GM18858 (cell line): ENCODE data around the gene ACOT12.
"Not testable (repeated sequence)": the region's sequence is repeated elsewhere in the genome, so short reads cannot be mapped to it uniquely, and the experiment has no call there.

Experiments
- ATAC-seq: cut with Tn5 transposase; IDR thresholded peaks from one replicate; pipeline ENCODE4 v1.9.1; 2021; ENCODE audit not compliant: unreplicated experiment

ACOT12 gene

GRCh38 chr5:81297531-81297930 is 96.4 kb downstream of the ACOT12 start:
- ATAC-seq = no peak

- ATAC-seq = not testable (repeated sequence)
These were observed 99.9 kb downstream of the ACOT12 start for GRCh38 chr5:81294021-81294420.

GRCh38 chr5:81292130-81292529 is 101.8 kb downstream of the ACOT12 start:
- no peak for ATAC-seq

- ATAC-seq = no peak
These were observed 103.8 kb downstream of the ACOT12 start for GRCh38 chr5:81290146-81290545.

GRCh38 chr5:81288021-81288433 is 105.9 kb downstream of the ACOT12 start:
- ATAC-seq = no peak

- ATAC-seq = no peak
These were observed 107.8 kb downstream of the ACOT12 start for GRCh38 chr5:81286059-81286617.

- no peak for ATAC-seq
These were observed 110.0 kb downstream of the ACOT12 start for GRCh38 chr5:81283976-81284375.
